WTC11 (cell line): ENCODE data around the gene PPHLN1.

Experiments used
- ATF3 ChIP-seq: sonication (generic); formaldehyde crosslinking; conservative IDR thresholded peaks from 2 replicates; pipeline ENCODE4 v1.8.1; 2022; ENCODE audit warnings: mild to moderate bottlenecking, missing genetic modification reagents
- ATF6 ChIP-seq: sonication (generic); formaldehyde crosslinking; IDR thresholded peaks from 2 replicates; pipeline ENCODE4 v1.8.1; 2023; ENCODE audit warnings: mild to moderate bottlenecking, missing genetic modification reagents
- CTCF ChIP-seq: fragments of 200-600 bp; IDR thresholded peaks from 2 replicates; pipeline ENCODE4 v1.8.0; 2022; ENCODE audit warnings: antibody characterized with exemption
- JAZF1 ChIP-seq: fragments of 250-450 bp; sonication (Bioruptor Pico); IDR thresholded peaks from 2 replicates; pipeline ENCODE4 v1.9.0; 2021; ENCODE audit warnings: moderate library complexity, mild to moderate bottlenecking, inconsistent platforms
- MAX ChIP-seq: sonication (generic); formaldehyde crosslinking; IDR thresholded peaks from 2 replicates; pipeline ENCODE4 v1.8.0; 2022; ENCODE audit warnings: mild to moderate bottlenecking, missing genetic modification reagents
- SP1 ChIP-seq: sonication (generic); formaldehyde crosslinking; conservative IDR thresholded peaks from 2 replicates; pipeline ENCODE4 v1.8.1; 2022; ENCODE audit warnings: missing genetic modification reagents
- ZNF121 ChIP-seq: sonication (generic); formaldehyde crosslinking; IDR thresholded peaks from 2 replicates; pipeline ENCODE4 v1.8.0; 2023; ENCODE audit warnings: missing genetic modification reagents
- ZNF219 ChIP-seq: sonication (generic); formaldehyde crosslinking; IDR thresholded peaks from 2 replicates; pipeline ENCODE4 v1.8.0; 2023; ENCODE audit warnings: missing genetic modification reagents, mild to moderate bottlenecking, borderline replicate concordance
- TF ChIP-seq, protein P1 (sequence below): sonication (generic); formaldehyde crosslinking; IDR thresholded peaks from 2 replicates; pipeline ENCODE4 v1.8.0; 2023; ENCODE audit warnings: mild to moderate bottlenecking, missing genetic modification reagents
- TF ChIP-seq, protein P2 (sequence below): sonication (generic); formaldehyde crosslinking; IDR thresholded peaks from 2 replicates; pipeline ENCODE4 v1.8.0; 2022; ENCODE audit warnings: mild to moderate bottlenecking, missing genetic modification reagents
- TF ChIP-seq, protein P3 (sequence below): sonication (generic); formaldehyde crosslinking; IDR thresholded peaks from 2 replicates; pipeline ENCODE4 v1.8.0; 2022; ENCODE audit warnings: mild to moderate bottlenecking, missing genetic modification reagents

GRCh38 chr12:42285431-42285830 lies 40.5 kb upstream of the PPHLN1 start:
- no peak for TF ChIP-seq CTCF
- no peak for TF ChIP-seq ATF3 (CRISPR knock-in tag)
- TF ChIP-seq, protein P1, sequence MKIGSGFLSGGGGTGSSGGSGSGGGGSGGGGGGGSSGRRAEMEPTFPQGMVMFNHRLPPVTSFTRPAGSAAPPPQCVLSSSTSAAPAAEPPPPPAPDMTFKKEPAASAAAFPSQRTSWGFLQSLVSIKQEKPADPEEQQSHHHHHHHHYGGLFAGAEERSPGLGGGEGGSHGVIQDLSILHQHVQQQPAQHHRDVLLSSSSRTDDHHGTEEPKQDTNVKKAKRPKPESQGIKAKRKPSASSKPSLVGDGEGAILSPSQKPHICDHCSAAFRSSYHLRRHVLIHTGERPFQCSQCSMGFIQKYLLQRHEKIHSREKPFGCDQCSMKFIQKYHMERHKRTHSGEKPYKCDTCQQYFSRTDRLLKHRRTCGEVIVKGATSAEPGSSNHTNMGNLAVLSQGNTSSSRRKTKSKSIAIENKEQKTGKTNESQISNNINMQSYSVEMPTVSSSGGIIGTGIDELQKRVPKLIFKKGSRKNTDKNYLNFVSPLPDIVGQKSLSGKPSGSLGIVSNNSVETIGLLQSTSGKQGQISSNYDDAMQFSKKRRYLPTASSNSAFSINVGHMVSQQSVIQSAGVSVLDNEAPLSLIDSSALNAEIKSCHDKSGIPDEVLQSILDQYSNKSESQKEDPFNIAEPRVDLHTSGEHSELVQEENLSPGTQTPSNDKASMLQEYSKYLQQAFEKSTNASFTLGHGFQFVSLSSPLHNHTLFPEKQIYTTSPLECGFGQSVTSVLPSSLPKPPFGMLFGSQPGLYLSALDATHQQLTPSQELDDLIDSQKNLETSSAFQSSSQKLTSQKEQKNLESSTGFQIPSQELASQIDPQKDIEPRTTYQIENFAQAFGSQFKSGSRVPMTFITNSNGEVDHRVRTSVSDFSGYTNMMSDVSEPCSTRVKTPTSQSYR (CRISPR knock-in tag) = no peak
- TF ChIP-seq SP1 (CRISPR knock-in tag) = no peak
- no peak for TF ChIP-seq MAX (CRISPR knock-in tag)
- no peak for TF ChIP-seq ZNF219 (CRISPR knock-in tag)
- TF ChIP-seq ATF6 = no peak
- TF ChIP-seq, protein P2, sequence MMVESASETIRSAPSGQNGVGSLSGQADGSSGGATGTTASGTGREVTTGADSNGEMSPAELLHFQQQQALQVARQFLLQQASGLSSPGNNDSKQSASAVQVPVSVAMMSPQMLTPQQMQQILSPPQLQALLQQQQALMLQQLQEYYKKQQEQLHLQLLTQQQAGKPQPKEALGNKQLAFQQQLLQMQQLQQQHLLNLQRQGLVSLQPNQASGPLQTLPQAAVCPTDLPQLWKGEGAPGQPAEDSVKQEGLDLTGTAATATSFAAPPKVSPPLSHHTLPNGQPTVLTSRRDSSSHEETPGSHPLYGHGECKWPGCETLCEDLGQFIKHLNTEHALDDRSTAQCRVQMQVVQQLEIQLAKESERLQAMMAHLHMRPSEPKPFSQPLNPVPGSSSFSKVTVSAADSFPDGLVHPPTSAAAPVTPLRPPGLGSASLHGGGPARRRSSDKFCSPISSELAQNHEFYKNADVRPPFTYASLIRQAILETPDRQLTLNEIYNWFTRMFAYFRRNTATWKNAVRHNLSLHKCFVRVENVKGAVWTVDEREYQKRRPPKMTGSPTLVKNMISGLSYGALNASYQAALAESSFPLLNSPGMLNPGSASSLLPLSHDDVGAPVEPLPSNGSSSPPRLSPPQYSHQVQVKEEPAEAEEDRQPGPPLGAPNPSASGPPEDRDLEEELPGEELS (CRISPR knock-in tag) = no peak
- TF ChIP-seq, protein P3, sequence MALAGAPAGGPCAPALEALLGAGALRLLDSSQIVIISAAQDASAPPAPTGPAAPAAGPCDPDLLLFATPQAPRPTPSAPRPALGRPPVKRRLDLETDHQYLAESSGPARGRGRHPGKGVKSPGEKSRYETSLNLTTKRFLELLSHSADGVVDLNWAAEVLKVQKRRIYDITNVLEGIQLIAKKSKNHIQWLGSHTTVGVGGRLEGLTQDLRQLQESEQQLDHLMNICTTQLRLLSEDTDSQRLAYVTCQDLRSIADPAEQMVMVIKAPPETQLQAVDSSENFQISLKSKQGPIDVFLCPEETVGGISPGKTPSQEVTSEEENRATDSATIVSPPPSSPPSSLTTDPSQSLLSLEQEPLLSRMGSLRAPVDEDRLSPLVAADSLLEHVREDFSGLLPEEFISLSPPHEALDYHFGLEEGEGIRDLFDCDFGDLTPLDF = no peak
- TF ChIP-seq ZNF121 (CRISPR knock-in tag) = no peak
- no peak for TF ChIP-seq JAZF1
